H9 (cell line): ENCODE measurements around the gene SERPINB4. TPM values are rescaled to one million over a fixed set of nuclear protein-coding genes. Genes with fewer than 3 reads are reported as not detected.

Experiments
- DNase-seq: peaks from one replicate; pipeline ENCODE4 v3.0.0-alpha.2; 2017
- H2AFZ ChIP-seq: one replicate; pipeline ENCODE4 v1.6.1; 2013; ENCODE audit warnings: mild to moderate bottlenecking, low read length, control low read depth, moderate library complexity
- H2AK5ac ChIP-seq: 2 replicates; pipeline ENCODE4 v1.6.1; 2013; ENCODE audit warnings: low read length, control low read depth, mixed read lengths; ENCODE audit not compliant: insufficient read length
- H2BK120ac ChIP-seq: one replicate; pipeline ENCODE4 v1.6.1; 2013; ENCODE audit warnings: low read depth, mild to moderate bottlenecking, low read length, control low read depth, inconsistent platforms; ENCODE audit not compliant: poor library complexity, severe bottlenecking
- H2BK12ac ChIP-seq: 2 replicates; pipeline ENCODE4 v1.6.1; 2013; ENCODE audit warnings: low read length, control low read depth, mixed read lengths, low read depth; ENCODE audit not compliant: insufficient read length
- H2BK15ac ChIP-seq: 2 replicates; pipeline ENCODE4 v1.6.1; 2013; ENCODE audit warnings: low read depth, low read length, control low read depth
- H2BK20ac ChIP-seq: one replicate; pipeline ENCODE4 v1.6.1; 2013; ENCODE audit warnings: low read depth, mild to moderate bottlenecking, low read length, control low read depth, inconsistent platforms; ENCODE audit not compliant: poor library complexity, severe bottlenecking
- H2BK5ac ChIP-seq: 2 replicates; pipeline ENCODE4 v1.6.1; 2013; ENCODE audit warnings: low read length, control low read depth, mixed read lengths; ENCODE audit not compliant: insufficient read length
- H3K14ac ChIP-seq: 2 replicates; pipeline ENCODE4 v1.6.1; 2013; ENCODE audit warnings: low read length, control low read depth; ENCODE audit not compliant: insufficient read depth
- H3K18ac ChIP-seq: 2 replicates; pipeline ENCODE4 v1.6.1; 2013; ENCODE audit warnings: low read depth, mild to moderate bottlenecking, mixed read lengths, low read length, control low read depth; ENCODE audit not compliant: insufficient read length
- H3K23ac ChIP-seq: 2 replicates; pipeline ENCODE4 v1.6.1; 2013; ENCODE audit warnings: low read length, control low read depth, mixed read lengths, low read depth; ENCODE audit not compliant: insufficient read length
- H3K23me2 ChIP-seq: 2 replicates; pipeline ENCODE4 v1.6.1; 2013; ENCODE audit warnings: low read depth, mild to moderate bottlenecking, mixed read lengths, low read length, control low read depth; ENCODE audit not compliant: insufficient read length, poor library complexity, severe bottlenecking
- H3K27ac ChIP-seq: 2 replicates; pipeline ENCODE4 v1.5.1; 2013; ENCODE audit warnings: low read length, control low read depth, mixed read lengths, low read depth; ENCODE audit not compliant: insufficient read length
- H3K27me3 ChIP-seq: 2 replicates; pipeline ENCODE4 v1.6.1; 2013; ENCODE audit warnings: low read length, control low read depth, inconsistent platforms; ENCODE audit not compliant: insufficient read depth
- H3K4ac ChIP-seq: 2 replicates; pipeline ENCODE4 v1.6.1; 2013; ENCODE audit warnings: low read depth, mild to moderate bottlenecking, control low read depth, inconsistent platforms, low read length, moderate library complexity
- H3K4me1 ChIP-seq: 2 replicates; pipeline ENCODE4 v1.6.1; 2013; ENCODE audit warnings: low read length, control low read depth, inconsistent platforms; ENCODE audit not compliant: insufficient read depth
- H3K4me2 ChIP-seq: 2 replicates; pipeline ENCODE4 v1.6.1; 2013; ENCODE audit warnings: low read length, control low read depth, mixed read lengths; ENCODE audit not compliant: insufficient read length, insufficient read depth
- H3K56ac ChIP-seq: 2 replicates; pipeline ENCODE4 v1.6.1; 2013; ENCODE audit warnings: low read depth, mild to moderate bottlenecking, mixed read lengths, low read length, control low read depth; ENCODE audit not compliant: insufficient read length
- H3K79me1 ChIP-seq: 2 replicates; pipeline ENCODE4 v1.6.1; 2013; ENCODE audit warnings: low read depth, mild to moderate bottlenecking, moderate library complexity, low read length, control low read depth, inconsistent platforms; ENCODE audit not compliant: insufficient read depth, poor library complexity, severe bottlenecking
- H3K79me2 ChIP-seq: 2 replicates; pipeline ENCODE4 v1.6.1; 2013; ENCODE audit warnings: low read length, control low read depth, inconsistent platforms; ENCODE audit not compliant: insufficient read depth
- H3K9ac ChIP-seq: 2 replicates; pipeline ENCODE4 v1.6.1; 2013; ENCODE audit warnings: low read length, control low read depth, mixed read lengths; ENCODE audit not compliant: insufficient read length; ENCODE audit errors: extremely low read depth
- H3K9me3 ChIP-seq: one replicate; pipeline ENCODE4 v1.6.1; 2013; ENCODE audit warnings: low read depth, low read length, inconsistent platforms; ENCODE audit not compliant: control insufficient read depth
- H3T11ph ChIP-seq: one replicate; pipeline ENCODE4 v1.6.1; 2013; ENCODE audit warnings: mild to moderate bottlenecking, low read length, control low read depth, inconsistent platforms
- H4K20me1 ChIP-seq: one replicate; pipeline ENCODE4 v1.6.1; 2013; ENCODE audit not compliant: control insufficient read depth, insufficient read length, insufficient read depth
- H4K5ac ChIP-seq: 2 replicates; pipeline ENCODE4 v1.6.1; 2013; ENCODE audit warnings: low read depth, mild to moderate bottlenecking, mixed read lengths, low read length, control low read depth; ENCODE audit not compliant: insufficient read length
- H4K8ac ChIP-seq: replicated peaks from 2 replicates; pipeline ENCODE4 v1.6.1; 2013; ENCODE audit warnings: low read length, control low read depth, mixed read lengths, low read depth; ENCODE audit not compliant: insufficient read length
- H4K91ac ChIP-seq: 2 replicates; pipeline ENCODE4 v1.6.1; 2013; ENCODE audit warnings: low read depth, mild to moderate bottlenecking, moderate library complexity, mixed read lengths, low read length, control low read depth; ENCODE audit not compliant: insufficient read length
- H3K27ac Mint-ChIP-seq, 3 experiments: 2 replicates in 2 of 3; 3 replicates in 1 of 3; pipeline ENCODE4 v1.8.0; 2020 to 2021; ENCODE audit warnings: mixed read lengths in 3 of 3, mild to moderate bottlenecking in 1 of 3, moderate library complexity in 1 of 3
- H3K27me3 Mint-ChIP-seq: 2 replicates; pipeline ENCODE4 v1.8.0; 2021; ENCODE audit warnings: low read depth, mild to moderate bottlenecking, moderate library complexity, mixed read lengths
- H3K36me3 Mint-ChIP-seq, 3 experiments: 2 replicates in 2 of 3; 3 replicates in 1 of 3; pipeline ENCODE4 v1.8.0; 2020 to 2021; ENCODE audit warnings: low read depth in 3 of 3, mixed read lengths in 3 of 3; ENCODE audit not compliant: insufficient read depth in 1 of 3
- H3K4me1 Mint-ChIP-seq, 2 experiments: 2 replicates each; pipeline ENCODE4 v1.8.0; 2020; ENCODE audit warnings: mixed read lengths in 2 of 2
- H3K4me3 Mint-ChIP-seq, 2 experiments: 2 replicates in 1 of 2; 3 replicates in 1 of 2; pipeline ENCODE4 v1.8.0; 2020 to 2021; ENCODE audit warnings: mild to moderate bottlenecking in 2 of 2, mixed read lengths in 2 of 2, moderate library complexity in 1 of 2
- H3K9me3 Mint-ChIP-seq, 2 experiments: 2 replicates in 1 of 2; 3 replicates in 1 of 2; pipeline ENCODE4 v1.8.0; 2020; ENCODE audit warnings: mild to moderate bottlenecking in 2 of 2, mixed read lengths in 2 of 2, moderate library complexity in 1 of 2
- CTCF ChIP-seq: fragments of 200-600 bp; sonication (generic); conservative IDR thresholded peaks from 3 replicates; pipeline ENCODE4 v1.8.0; 2021; ENCODE audit warnings: antibody characterized with exemption, mild to moderate bottlenecking
- WGBS: extraction: QIAGEN DNeasy Blood & Tissue Kit; methylation state at CpG from one replicate; pipeline ENCODE4 v1.1.7; 2013; ENCODE audit warnings: missing lambda C conversion rate, low lambda C conversion rate, mixed read lengths; ENCODE audit not compliant: insufficient read length; ENCODE audit errors: extremely low coverage; 5-methylcytosine and 5-hydroxymethylcytosine counted together
- total RNA-seq: library from RNA; stranded (reverse); gene quantifications from 2 replicates; pipeline ENCODE4 v1.2.1, GENCODE V29; 2021

Gene SERPINB4
- total RNA-seq, 1 experiment from 2014 or later: 4.1 TPM

- Histone ChIP-seq H3K9me3 (no peaks in the 10 kb centered on the region), H4K91ac (no peak overlapping the region), H3K4ac (no peak overlapping the region), H4K20me1 (no peaks in the 10 kb centered on the region), H3K23me2 (no peaks in the 10 kb centered on the region), H2AFZ (no peak overlapping the region), H3K56ac (no peak overlapping the region), H3K18ac (no peak overlapping the region), H2BK5ac (no peak overlapping the region), H3K79me1 (no peaks in the 10 kb centered on the region), H3K79me2 (no peaks in the 10 kb centered on the region), H3K9ac (no peak overlapping the region), H3K27me3 (no peaks in the 10 kb centered on the region), H3T11ph (no peak overlapping the region), H3K4me2 (no peak overlapping the region), H3K27ac (no peak overlapping the region), H2BK120ac (no peak overlapping the region), H2BK15ac (no peak overlapping the region), H3K14ac (no peak overlapping the region), H2BK20ac (no peak overlapping the region), H4K5ac (no peak overlapping the region), H3K23ac (no peak overlapping the region), H2BK12ac (no peak overlapping the region), H4K8ac (no peak overlapping the region), H3K4me1 (peaks cover 4% of the 10 kb centered on the region; the same call in 1 of the 2 replicates), H2AK5ac (no peak overlapping the region)
- no CpG with 5 or more reads among the region's 2 CpGs for WGBS
- H3K27me3 Mint-ChIP-seq: no peaks in the 10 kb centered on the region; the same call in 1 of the 2 replicates
- no peak for DNase-seq
- H3K4me1 Mint-ChIP-seq: peaks cover 16% of the 10 kb centered on the region in 2 experiments
- no peak overlapping the region for H3K27ac Mint-ChIP-seq
- peaks cover 4 to 26% (median 6%) of the 10 kb centered on the region in 3 experiments; a peak in 6 of 7 replicates for H3K36me3 Mint-ChIP-seq
- H3K4me3 Mint-ChIP-seq: no peak overlapping the region
- H3K9me3 Mint-ChIP-seq: peaks cover 9 to 13% of the 10 kb centered on the region in 2 experiments
- no peak for TF ChIP-seq CTCF
These were observed 42.8 kb upstream of the SERPINB4 start for GRCh38 chr18:63686871-63687270.
